Natural killer cell treated with Interleukin-12 subunit alpha and Interleukin-12 subunit beta and Interleukin-15 and Interleukin-18, amount 100 ng/mL, for 72 hours (primary cell): ENCODE data around the gene OPTN. TPM values are rescaled to one million over a fixed set of nuclear protein-coding genes. Genes with fewer than 3 reads are reported as not detected.

ENCODE experiments used
- ATAC-seq, 2 donors: fragments of 150-1000 bp; cut with Tn5 transposase in 1 of 2; sonication (Bioruptor Pico), chemical (Tn5 transposase) in 1 of 2; 2 replicates each; pipeline ENCODE4 v1.10.0; 2021
- DNase-seq: peaks from one replicate; pipeline ENCODE4 v3.0.0; 2022; ENCODE audit warnings: low spot score
- H3K27ac Mint-ChIP-seq, 2 donors: 1 replicate in 1 of 2; 2 replicates in 1 of 2; pipeline ENCODE4 v1.8.0; 2022; ENCODE audit warnings: mixed read lengths in 2 of 2, mild to moderate bottlenecking in 1 of 2, moderate library complexity in 1 of 2
- H3K27me3 Mint-ChIP-seq, 2 donors: 1 replicate in 1 of 2; 2 replicates in 1 of 2; pipeline ENCODE4 v1.8.0; 2022; ENCODE audit warnings: mixed read lengths in 2 of 2
- H3K36me3 Mint-ChIP-seq: one replicate; pipeline ENCODE4 v1.8.0; 2022; ENCODE audit warnings: mixed read lengths
- H3K4me1 Mint-ChIP-seq, 2 donors: 1 replicate in 1 of 2; 2 replicates in 1 of 2; pipeline ENCODE4 v1.8.0; 2022; ENCODE audit warnings: low read depth in 2 of 2, mixed read lengths in 2 of 2, mild to moderate bottlenecking in 1 of 2
- H3K4me3 Mint-ChIP-seq: one replicate; pipeline ENCODE4 v1.8.0; 2022; ENCODE audit warnings: mixed read lengths
- H3K9me3 Mint-ChIP-seq: 2 replicates; pipeline ENCODE4 v1.8.0; 2022; ENCODE audit warnings: mixed read lengths
- total RNA-seq, 2 donors: library from RNA; stranded (reverse); gene quantifications; one replicate each; pipeline ENCODE4 v1.2.3, GENCODE V29; 2022

OPTN gene
- total RNA-seq, 2 donors from 2014 or later: 56.1 to 89.6 TPM

GRCh38 chr10:13117841-13118783 is 18.1 kb downstream of the OPTN start:
- ATAC-seq (peak; percentile 55 to 74), DNase-seq (no peak)
- H3K4me1 Mint-ChIP-seq: peaks cover 39 to 44% of the 10 kb centered on the region in 2 donors
- H3K27me3 Mint-ChIP-seq: no peaks in the 10 kb centered on the region
- peak overlapping the region; percentile 67 to 80 for H3K27ac Mint-ChIP-seq
- H3K36me3 Mint-ChIP-seq: peaks cover 45% of the 10 kb centered on the region
- H3K9me3 Mint-ChIP-seq: no peaks in the 10 kb centered on the region
- peak overlapping the region; percentile 78 for H3K4me3 Mint-ChIP-seq

GRCh38 chr10:13118784-13119410 is 18.9 kb downstream of the OPTN start:
- no peaks in the 10 kb centered on the region for H3K27me3 Mint-ChIP-seq

GRCh38 chr10:13120786-13121499 is 21.0 kb downstream of the OPTN start:
- Mint-ChIP-seq H3K9me3 (no peaks in the 10 kb centered on the region), H3K4me1 (peaks cover 33 to 39% of the 10 kb centered on the region in 2 donors), H3K27me3 (no peaks in the 10 kb centered on the region), H3K4me3 (no peak overlapping the region), H3K27ac (peak overlapping the region in 1 of 2 donors; percentile 1), H3K36me3 (peaks cover 62% of the 10 kb centered on the region)
- no peak for ATAC-seq
- DNase-seq: no peak

More at GRCh38 chr10:13118784-13119410, 18.9 kb downstream of the OPTN start:
- ATAC-seq (no peak), DNase-seq (no peak)
- Mint-ChIP-seq H3K9me3 (no peaks in the 10 kb centered on the region), H3K36me3 (peaks cover 53% of the 10 kb centered on the region), H3K4me1 (peaks cover 39 to 44% of the 10 kb centered on the region in 2 donors), H3K4me3 (peak overlapping the region; percentile 78), H3K27ac (peak overlapping the region; percentile 67 to 80)

- peaks cover 62% of the 10 kb centered on the region for H3K36me3 Mint-ChIP-seq
- no peaks in the 10 kb centered on the region for H3K27me3 Mint-ChIP-seq
- DNase-seq (no peak), ATAC-seq (no peak)
- H3K4me3 Mint-ChIP-seq: no peak overlapping the region
- no peaks in the 10 kb centered on the region for H3K9me3 Mint-ChIP-seq
- H3K4me1 Mint-ChIP-seq: peaks cover 28 to 34% of the 10 kb centered on the region in 2 donors
- H3K27ac Mint-ChIP-seq: peak overlapping the region in 1 of 2 donors; percentile 21
Observed at GRCh38 chr10:13121500-13121854, 21.5 kb downstream of the OPTN start.

GRCh38 chr10:13136651-13137050 is 36.7 kb downstream of the OPTN start:
- Mint-ChIP-seq H3K4me3 (no peak overlapping the region), H3K4me1 (no peaks in the 10 kb centered on the region), H3K27ac (no peak overlapping the region)

DNA sequence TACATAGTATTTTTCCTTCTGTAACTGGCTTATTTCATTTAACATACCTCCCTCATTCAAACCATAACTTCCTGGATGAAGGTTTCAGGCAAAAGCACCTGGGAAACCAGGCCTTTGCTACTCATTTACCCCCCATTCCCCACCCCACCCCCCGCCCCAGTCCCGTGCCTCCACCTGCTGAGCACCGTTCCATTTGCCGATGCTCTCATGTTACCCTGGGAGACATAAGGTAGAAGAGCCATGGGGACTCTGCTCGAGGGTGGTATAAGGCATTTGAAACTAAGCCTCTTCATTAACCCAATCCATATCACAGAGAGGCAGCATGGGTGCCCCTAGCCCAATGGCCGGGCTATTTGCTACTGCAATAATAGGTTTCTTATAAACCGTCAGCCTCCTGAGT is 39.2 kb downstream of the OPTN start:
- Mint-ChIP-seq H3K27ac (no peak overlapping the region), H3K4me1 (no peaks in the 10 kb centered on the region), H3K36me3 (peaks cover 26% of the 10 kb centered on the region), H3K4me3 (no peak overlapping the region), H3K9me3 (no peaks in the 10 kb centered on the region), H3K27me3 (no peaks in the 10 kb centered on the region)
- DNase-seq (no peak), ATAC-seq (no peak)

More at GRCh38 chr10:13136651-13137050, 36.7 kb downstream of the OPTN start:
- no peak for DNase-seq
- H3K9me3 Mint-ChIP-seq: no peaks in the 10 kb centered on the region
- peaks cover 35% of the 10 kb centered on the region for H3K36me3 Mint-ChIP-seq
- ATAC-seq: no peak
- no peaks in the 10 kb centered on the region for H3K27me3 Mint-ChIP-seq

DNA sequence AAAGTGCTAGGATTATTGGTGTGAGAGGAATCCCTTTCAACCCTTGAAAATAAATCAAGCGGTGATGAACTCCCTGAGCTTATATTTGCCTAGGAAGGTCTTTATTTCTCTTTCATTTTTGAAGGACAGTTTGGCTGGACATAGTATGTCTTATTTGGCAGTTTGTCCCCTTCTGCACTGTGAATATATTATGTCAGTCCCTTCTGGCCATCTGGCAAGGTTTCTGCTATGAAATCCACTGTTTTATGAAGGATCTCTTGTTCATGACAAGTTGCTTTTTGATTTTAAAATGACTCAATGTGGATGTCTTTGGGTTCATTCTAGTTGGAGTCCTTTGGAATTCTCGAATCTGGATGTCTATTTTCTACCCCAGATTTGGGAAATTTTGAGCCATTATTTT is 39.7 kb downstream of the OPTN start:
- ATAC-seq: no peak

GRCh38 chr10:13140627-13141190 is 40.7 kb downstream of the OPTN start:
- no peaks in the 10 kb centered on the region for H3K27me3 Mint-ChIP-seq
- no peak overlapping the region for H3K4me3 Mint-ChIP-seq
- H3K4me1 Mint-ChIP-seq: no peaks in the 10 kb centered on the region
- H3K9me3 Mint-ChIP-seq: peaks cover 3% of the 10 kb centered on the region
- no peak overlapping the region for H3K27ac Mint-ChIP-seq
- peaks cover 30% of the 10 kb centered on the region for H3K36me3 Mint-ChIP-seq
- no peak for DNase-seq
- ATAC-seq: no peak

More for the DNA sequence above, 39.7 kb downstream of the OPTN start:
- Mint-ChIP-seq H3K36me3 (peaks cover 28% of the 10 kb centered on the region), H3K4me3 (no peak overlapping the region), H3K4me1 (no peaks in the 10 kb centered on the region), H3K27ac (no peak overlapping the region), H3K27me3 (no peaks in the 10 kb centered on the region), H3K9me3 (no peaks in the 10 kb centered on the region)
- DNase-seq: no peak

GRCh38 chr10:13143766-13144165 is 43.8 kb downstream of the OPTN start:
- H3K27ac Mint-ChIP-seq: no peak overlapping the region
- H3K36me3 Mint-ChIP-seq: peaks cover 27% of the 10 kb centered on the region
- DNase-seq (no peak), ATAC-seq (no peak)
- H3K4me1 Mint-ChIP-seq: no peaks in the 10 kb centered on the region
- H3K9me3 Mint-ChIP-seq: peaks cover 3% of the 10 kb centered on the region
- no peaks in the 10 kb centered on the region for H3K27me3 Mint-ChIP-seq
- H3K4me3 Mint-ChIP-seq: no peak overlapping the region

GRCh38 chr10:13144814-13145213 is 44.9 kb downstream of the OPTN start:
- DNase-seq: no peak
- peaks cover 3% of the 10 kb centered on the region for H3K9me3 Mint-ChIP-seq
- H3K36me3 Mint-ChIP-seq: peaks cover 27% of the 10 kb centered on the region
- no peaks in the 10 kb centered on the region for H3K27me3 Mint-ChIP-seq
- ATAC-seq: no peak
- H3K27ac Mint-ChIP-seq: no peak overlapping the region
- no peaks in the 10 kb centered on the region for H3K4me1 Mint-ChIP-seq
- H3K4me3 Mint-ChIP-seq: no peak overlapping the region

DNA sequence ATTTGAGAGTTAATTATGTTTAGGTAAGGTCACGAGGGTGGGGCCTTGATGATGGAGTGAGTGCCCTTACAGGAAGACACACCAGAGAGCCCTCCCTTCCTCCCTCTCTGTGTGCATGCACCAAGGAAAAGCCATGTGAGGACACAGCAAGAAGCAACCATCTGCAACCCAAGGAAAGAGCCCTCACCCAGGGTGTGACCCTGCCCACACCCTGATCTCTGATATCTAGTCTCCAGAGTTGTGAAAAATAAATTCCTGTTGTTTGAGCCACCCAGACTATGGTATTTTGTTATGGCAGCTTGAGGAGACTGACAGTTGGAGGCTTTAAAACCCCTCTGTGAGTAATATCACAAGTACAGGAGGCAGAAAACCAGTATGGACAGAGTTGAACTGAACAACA is 46.4 kb downstream of the OPTN start:
- ATAC-seq (no peak), DNase-seq (no peak)
- Mint-ChIP-seq H3K4me3 (no peak overlapping the region), H3K36me3 (peaks cover 16% of the 10 kb centered on the region), H3K27ac (no peak overlapping the region), H3K4me1 (no peaks in the 10 kb centered on the region), H3K9me3 (peaks cover 3% of the 10 kb centered on the region), H3K27me3 (no peaks in the 10 kb centered on the region)

GRCh38 chr10:13147161-13147560 is 47.2 kb downstream of the OPTN start:
- ATAC-seq (no peak), DNase-seq (no peak)
- H3K27ac Mint-ChIP-seq: no peak overlapping the region
- no peaks in the 10 kb centered on the region for H3K27me3 Mint-ChIP-seq
- no peak overlapping the region for H3K4me3 Mint-ChIP-seq
- peaks cover 3% of the 10 kb centered on the region for H3K9me3 Mint-ChIP-seq
- peaks cover 16% of the 10 kb centered on the region for H3K36me3 Mint-ChIP-seq
- no peaks in the 10 kb centered on the region for H3K4me1 Mint-ChIP-seq

GRCh38 chr10:13152296-13152695 is 52.3 kb downstream of the OPTN start:
- Mint-ChIP-seq H3K4me3 (no peak overlapping the region), H3K36me3 (peaks cover 4% of the 10 kb centered on the region), H3K9me3 (no peaks in the 10 kb centered on the region), H3K27ac (no peak overlapping the region), H3K27me3 (peaks cover 0 to 2% of the 10 kb centered on the region in 2 donors), H3K4me1 (no peaks in the 10 kb centered on the region)
- ATAC-seq (no peak), DNase-seq (no peak)
